ENCODE results near the gene ANK2.

The ANK2 gene

GRCh38 chr4:113288257-113288656 is 238.8 kb downstream of the ANK2 start:
- TF ChIP-seq CTCF (conservative IDR thresholded peaks at IDR 0.05; ENCODE audit: low read length) = no peak
- DNase-seq (ENCODE audit: low read depth) = no peak
- no peak overlapping the region for H3K4me3 ChIP-seq (ENCODE audit: low read length)

- H3K4me3 ChIP-seq (ENCODE audit: low read length) = no peak overlapping the region
- peak; percentile 61 for DNase-seq (ENCODE audit: low read depth)
- no peak for TF ChIP-seq CTCF (conservative IDR thresholded peaks at IDR 0.05; ENCODE audit: low read length)
Measured at GRCh38 chr4:113288696-113289095, 239.2 kb downstream of the ANK2 start.

GRCh38 chr4:113289766-113290165 is 240.3 kb downstream of the ANK2 start:
- no peak overlapping the region for H3K4me3 ChIP-seq (ENCODE audit: low read length)
- peak; percentile 66 for DNase-seq (ENCODE audit: low read depth)
- no peak for TF ChIP-seq CTCF (conservative IDR thresholded peaks at IDR 0.05; ENCODE audit: low read length)

- no peak overlapping the region for H3K4me3 ChIP-seq (ENCODE audit: low read length)
- no peak for DNase-seq (ENCODE audit: low read depth)
- TF ChIP-seq CTCF (conservative IDR thresholded peaks at IDR 0.05; ENCODE audit: low read length) = no peak
Measured at GRCh38 chr4:113290666-113291065, 241.2 kb downstream of the ANK2 start.

- no peak for TF ChIP-seq CTCF (conservative IDR thresholded peaks at IDR 0.05; ENCODE audit: low read length)
- peak; percentile 77 for DNase-seq (ENCODE audit: low read depth)
Measured at GRCh38 chr4:113292371-113293042, 243.1 kb downstream of the ANK2 start.

GRCh38 chr4:113293043-113293560 is 243.6 kb downstream of the ANK2 start:
- H3K4me3 ChIP-seq (ENCODE audit: low read length) = peak overlapping the region; percentile 43
- no peak for TF ChIP-seq CTCF (conservative IDR thresholded peaks at IDR 0.05; ENCODE audit: low read length)
- peak; percentile 78 for DNase-seq (ENCODE audit: low read depth)

More at GRCh38 chr4:113292371-113293042, 243.1 kb downstream of the ANK2 start:
- peak overlapping the region; percentile 43 for H3K4me3 ChIP-seq (ENCODE audit: low read length)

GRCh38 chr4:113293674-113294073 is 244.2 kb downstream of the ANK2 start:
- peak; percentile 54 for TF ChIP-seq CTCF (conservative IDR thresholded peaks at IDR 0.05; ENCODE audit: low read length)
- peak; percentile 18 for DNase-seq (ENCODE audit: low read depth)
- H3K4me3 ChIP-seq (ENCODE audit: low read length) = peak overlapping the region; percentile 43

All from AG10803 (cell line).